ENCODE measurements around the gene UGT2B7.
"Not testable (repeated sequence)": the region's sequence is repeated elsewhere in the genome, so short reads cannot be mapped to it uniquely, and the experiment has no call there.

Gene UGT2B7

GRCh38 chr4:69095301-69095731, 958 bp upstream of the UGT2B7 start:
- peak; percentile 54 for DNase-seq (ENCODE audit: low read depth, low spot score)
- no peak for TF ChIP-seq CTCF (IDR thresholded peaks at IDR 0.05; ENCODE audit: insufficient read depth, low read length, missing control alignments)
- CTCF ChIA-PET, result no interaction called here
- POLR2A ChIA-PET, result no interaction called here
- no peak overlapping the region for H3K4me3 ChIP-seq (ENCODE audit: low read depth, low read length)

- no peak for DNase-seq (ENCODE audit: low read depth, low spot score)
- H3K4me3 ChIP-seq (ENCODE audit: low read depth, low read length), result no peak overlapping the region
- ChIA-PET POLR2A (no interaction called here), CTCF (no interaction called here)
- TF ChIP-seq CTCF (IDR thresholded peaks at IDR 0.05; ENCODE audit: insufficient read depth, low read length, missing control alignments), result no peak
Measured at GRCh38 chr4:69096810-69097209, 536 bp downstream of the UGT2B7 start.

GRCh38 chr4:69098470-69098869, 2.2 kb downstream of the UGT2B7 start:
- H3K4me3 ChIP-seq (ENCODE audit: low read depth, low read length), result no peak overlapping the region
- no peak for DNase-seq (ENCODE audit: low read depth, low spot score)
- POLR2A ChIA-PET, result no interaction called here
- TF ChIP-seq CTCF (IDR thresholded peaks at IDR 0.05; ENCODE audit: insufficient read depth, low read length, missing control alignments), result no peak
- CTCF ChIA-PET, result no interaction called here

- ChIA-PET POLR2A (no interaction called here), CTCF (no interaction called here)
- no peak for DNase-seq (ENCODE audit: low read depth, low spot score)
- TF ChIP-seq CTCF (IDR thresholded peaks at IDR 0.05; ENCODE audit: insufficient read depth, low read length, missing control alignments), result no peak
- H3K4me3 ChIP-seq (ENCODE audit: low read depth, low read length), result no peak overlapping the region
Measured at GRCh38 chr4:69099910-69100309, 3.6 kb downstream of the UGT2B7 start.

GRCh38 chr4:69102668-69103067, 6.4 kb downstream of the UGT2B7 start:
- CTCF ChIA-PET; DNase-seq (ENCODE audit: low read depth, low spot score); H3K4me3 ChIP-seq (ENCODE audit: low read depth, low read length); POLR2A ChIA-PET: not testable (repeated sequence)

GRCh38 chr4:69104719-69105275, 8.5 kb downstream of the UGT2B7 start:
- ChIA-PET POLR2A (no interaction called here), CTCF (no interaction called here)
- DNase-seq (ENCODE audit: low read depth, low spot score), result no peak
- no peak overlapping the region for H3K4me3 ChIP-seq (ENCODE audit: low read depth, low read length)
- no peak for TF ChIP-seq CTCF (IDR thresholded peaks at IDR 0.05; ENCODE audit: insufficient read depth, low read length, missing control alignments)

GRCh38 chr4:69115151-69115850, 19.0 kb downstream of the UGT2B7 start:
- POLR2A ChIA-PET; H3K4me3 ChIP-seq (ENCODE audit: low read depth, low read length); CTCF ChIA-PET: not testable (repeated sequence)

More at GRCh38 chr4:69115151-69115850, 19.0 kb downstream of the UGT2B7 start:
- DNase-seq (ENCODE audit: low read depth, low spot score), result not testable (repeated sequence)
